GM12878 (cell line): Measurements from ENCODE around the gene FARS2. TPM values are rescaled to one million over a fixed set of nuclear protein-coding genes. Genes with fewer than 3 reads are reported as not detected.

Experiments
- ATAC-seq: fragments of 200-7000 bp; cut with Tn5 transposase; 3 replicates; pipeline ENCODE4 v1.9.1; 2020; ENCODE audit warnings: mild to moderate bottlenecking, moderate library complexity
- BruUV-seq: library from RNA; stranded (reverse); fragments of 400-500 nt; replicated peaks from 2 replicates; lab custom pipeline; 2021; lab: Mats Ljungman, UMichigan
- CTCF ChIA-PET: fragments of 300-600 bp; sonication (Branson Sonifier 250); formaldehyde crosslinking; extraction: SDS; loops from one replicate; lab custom pipeline; 2021; ENCODE audit warnings: inconsistent platforms; lab: Yijun Ruan, JAX
- POLR2A ChIA-PET: fragments of 350-600 bp; formaldehyde crosslinking; extraction: SDS; loops from one replicate; lab custom pipeline; 2021; ENCODE audit warnings: inconsistent platforms; lab: Charles Lee
- RAD21 ChIA-PET: fragments of 300-600 bp; sonication (Branson Sonifier 250); formaldehyde crosslinking; loops from one replicate; lab custom pipeline; 2023; ENCODE audit warnings: antibody characterized with exemption; ENCODE audit not compliant: unreplicated experiment; lab: Charles Lee
- SMC1A ChIA-PET: fragments of 300-600 bp; sonication (Branson Sonifier 250); formaldehyde crosslinking; loops from one replicate; lab custom pipeline; 2023; ENCODE audit not compliant: unreplicated experiment, uncharacterized antibody; lab: Charles Lee
- DNase-seq: peaks from one replicate; pipeline ENCODE4 v3.0.0-alpha.2; 2011; ENCODE audit warnings: low read depth, low spot score
- FAIRE-seq: peaks from 3 replicates; lab custom pipeline; 2011; peaks lifted over from hg19 to GRCh38; lab: Jason Lieb, UNC
- H2AFZ ChIP-seq: 2 replicates; pipeline ENCODE4 v1.6.0; 2011; ENCODE audit warnings: low read depth, low read length, control low read depth; ENCODE audit not compliant: control insufficient read depth
- H3K27ac ChIP-seq: 2 replicates; pipeline ENCODE4 v1.5.1; 2011; ENCODE audit warnings: control low read depth; ENCODE audit not compliant: control insufficient read depth, insufficient read depth
- H3K27me3 ChIP-seq, 2 experiments: replicated peaks in 1 of 2; 2 replicates each; pipeline versions ENCODE4 v1.6.0 to v1.6.1; 2011; ENCODE audit warnings: low read length in 1 of 2; ENCODE audit not compliant: control insufficient read depth in 2 of 2, insufficient read depth in 2 of 2
- H3K36me3 ChIP-seq, 2 experiments: 2 replicates each; pipeline ENCODE4 v1.5.1; 2011; ENCODE audit warnings: low read length in 1 of 2; ENCODE audit not compliant: control insufficient read depth in 2 of 2, insufficient read depth in 2 of 2
- H3K4me1 ChIP-seq: 2 replicates; pipeline ENCODE4 v1.6.1; 2011; ENCODE audit warnings: mild to moderate bottlenecking, low read length, moderate library complexity, mixed read lengths; ENCODE audit not compliant: control insufficient read depth, insufficient read depth
- H3K4me2 ChIP-seq: 2 replicates; pipeline ENCODE4 v1.6.0; 2011; ENCODE audit warnings: control low read depth; ENCODE audit not compliant: control insufficient read depth, insufficient read depth
- H3K4me3 ChIP-seq: fragments of 200-600 bp; sonication (generic); 2 replicates; pipeline ENCODE4 v1.5.1; 2016
- H3K79me2 ChIP-seq: 2 replicates; pipeline ENCODE4 v1.6.0; 2011; ENCODE audit warnings: low read length; ENCODE audit not compliant: control insufficient read depth, insufficient read depth
- H3K9ac ChIP-seq: 2 replicates; pipeline ENCODE4 v1.8.0; 2011; ENCODE audit warnings: low read length, control low read depth, mixed read lengths; ENCODE audit not compliant: control insufficient read depth, insufficient read depth
- H3K9me3 ChIP-seq: replicated peaks from 3 replicates; pipeline ENCODE4 v1.5.1; 2011; ENCODE audit warnings: mild to moderate bottlenecking, low read length; ENCODE audit not compliant: control insufficient read depth, insufficient read depth
- H4K20me1 ChIP-seq: 2 replicates; pipeline ENCODE4 v1.6.0; 2011; ENCODE audit not compliant: control insufficient read depth, insufficient read depth
- BACH1 ChIP-seq: fragments of 450-650 bp; IDR thresholded peaks from 2 replicates; pipeline ENCODE4 v1.6.1; 2017; ENCODE audit warnings: mild to moderate bottlenecking, borderline replicate concordance
- ELK1 ChIP-seq: IDR thresholded peaks from 2 replicates; pipeline ENCODE4 v1.6.1; 2012; ENCODE audit warnings: low read depth, low read length, improper control_type of control experiment
- ETV6 ChIP-seq, 2 experiments: fragments of 450-650 bp in 1 of 2; IDR thresholded peaks in 1 of 2; conservative IDR thresholded peaks in 1 of 2; 2 replicates each; pipeline ENCODE4 v1.6.1; 2014; ENCODE audit warnings: antibody characterized with exemption in 1 of 2, borderline replicate concordance in 1 of 2, low read depth in 1 of 2, mild to moderate bottlenecking in 1 of 2, moderate library complexity in 1 of 2
- FOS ChIP-seq: IDR thresholded peaks from 3 replicates; pipeline ENCODE4 v1.6.1; 2011; ENCODE audit warnings: borderline replicate concordance; ENCODE audit not compliant: insufficient read length; ENCODE audit errors: extremely low read depth
- FOXM1 ChIP-seq: IDR thresholded peaks from 2 replicates; pipeline ENCODE4 v1.6.1; 2012; ENCODE audit warnings: low read depth, mild to moderate bottlenecking, inconsistent platforms, low read length, moderate library complexity
- HDGF ChIP-seq: fragments of 450-650 bp; IDR thresholded peaks from 2 replicates; pipeline ENCODE4 v1.6.1; 2016; ENCODE audit warnings: antibody characterized with exemption
- IKZF2 ChIP-seq, 2 experiments: fragments of 450-650 bp; IDR thresholded peaks; 2 replicates each; pipeline ENCODE4 v1.6.1; 2017; ENCODE audit warnings: mild to moderate bottlenecking in 2 of 2, moderate library complexity in 2 of 2
- JUNB ChIP-seq: IDR thresholded peaks from 2 replicates; pipeline ENCODE4 v1.6.1; 2016; ENCODE audit warnings: antibody characterized with exemption, mild to moderate bottlenecking
- MYC ChIP-seq: IDR thresholded peaks from 2 replicates; pipeline ENCODE4 v1.6.1; 2011; ENCODE audit warnings: mild to moderate bottlenecking, low read length, moderate library complexity, inconsistent platforms; ENCODE audit not compliant: insufficient read depth, insufficient replicate concordance, insufficient read length, severe bottlenecking
- POLR2AphosphoS2 ChIP-seq: IDR thresholded peaks from 2 replicates; pipeline ENCODE4 v1.6.1; 2011; ENCODE audit warnings: low read depth, mild to moderate bottlenecking, low read length, improper control_type of control experiment, moderate library complexity
- RFX5 ChIP-seq: IDR thresholded peaks from 2 replicates; pipeline ENCODE4 v1.6.1; 2011; ENCODE audit warnings: low read depth, low read length, improper control_type of control experiment
- SRF ChIP-seq, 2 experiments: IDR thresholded peaks; 2 replicates each; pipeline ENCODE4 v1.6.1; 2011; ENCODE audit warnings: low read depth in 2 of 2, low read length in 2 of 2, mild to moderate bottlenecking in 1 of 2, moderate library complexity in 1 of 2
- WGBS: methylation state at CpG from one replicate; pipeline ENCODE4 v1.1.6; 2016; ENCODE audit warnings: low lambda C conversion rate; ENCODE audit not compliant: insufficient replicate concordance, insufficient coverage; ENCODE audit errors: missing lambda C conversion rate; 5-methylcytosine and 5-hydroxymethylcytosine counted together
- in situ Hi-C: fragments of 300-500 bp; cut with MboI; formaldehyde crosslinking; loops from 9 replicates; pipeline ENCODE4 v1.14.3; 2018; ENCODE audit warnings: mixed read lengths
- intact Hi-C: fragments of 100-400 bp; cut with micrococcal nuclease; formaldehyde crosslinking; loops from one replicate; pipeline ENCODE4 v1.14.2; 2022; ENCODE audit not compliant: unreplicated experiment
- polyA plus RNA-seq, 11 experiments: library from polyadenylated mRNA; depleted of rRNA in 4 of 11; unstranded in 6 of 11; stranded (reverse) in 5 of 11; fragments of >200 nt; fragmentation: Nextera tagmentation in 4 of 11; fragmentation: Illumina TruSeq in 1 of 11; extraction: Ambion mirVana in 4 of 11; extraction: Trizol in 1 of 11; gene quantifications; 1 replicate in 1 of 11; 2 replicates in 10 of 11; pipeline versions ENCODE4 v1.2.1 to v1.2.3, GENCODE V29; 2011 to 2016; ENCODE audit warnings: inconsistent platforms in 2 of 11, missing spikeins in 2 of 11, low read depth in 1 of 11
- total RNA-seq, 4 experiments: library from RNA; depleted of rRNA in 3 of 4; stranded (reverse); fragments of >200 nt in 3 of 4; fragmentation: Illumina TruSeq in 1 of 4; extraction: Trizol in 1 of 4; gene quantifications; 2 replicates each; pipeline versions ENCODE4 v1.2.1 to v1.2.3, GENCODE V29; 2013 to 2021
- TF ChIP-seq, protein P1 (sequence below): IDR thresholded peaks from 2 replicates; pipeline ENCODE4 v1.6.1; 2012; ENCODE audit warnings: low read depth, low read length, improper control_type of control experiment

FARS2 gene
- total and polyA plus RNA-seq, 10 of the 15 experiments (the other 5 are each of a cell fraction or from before 2014, with no cell fraction given) = 16.8 to 46.7 (median 25.6) TPM

DNA sequence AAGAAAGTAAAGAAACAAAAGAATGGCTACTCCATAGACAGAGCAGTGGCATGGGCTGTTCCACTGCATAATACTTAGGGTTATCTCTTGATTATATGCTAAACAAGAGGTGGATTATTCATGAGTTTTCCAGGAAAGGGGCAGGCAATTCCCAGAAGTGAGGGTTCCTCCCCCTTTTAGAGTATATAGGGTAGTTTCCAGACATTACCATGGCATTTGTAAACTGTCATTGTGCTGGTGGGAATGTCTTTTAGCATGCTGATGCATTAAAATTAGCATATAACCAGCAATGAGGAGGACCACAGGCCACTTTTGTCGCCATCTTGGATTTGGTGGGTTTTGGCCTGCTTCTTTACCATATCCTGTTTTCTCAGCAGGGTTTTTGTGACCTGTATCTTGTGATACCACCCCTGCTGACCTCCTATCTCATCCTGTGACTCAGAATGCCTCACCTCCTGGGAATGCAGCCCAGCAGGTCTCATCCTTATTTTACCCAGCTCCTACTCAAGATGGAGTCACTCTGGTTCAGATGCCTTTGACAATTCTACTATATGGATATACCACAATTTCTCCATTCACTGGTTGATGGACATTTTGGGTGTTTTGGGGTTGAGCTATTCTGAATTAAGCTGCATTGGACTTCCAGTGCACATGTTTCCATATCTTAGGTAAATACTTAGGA lies 280.6 kb downstream of the FARS2 start:
- POLR2A ChIA-PET = no interaction called here
- intact Hi-C loops (no loop called here), in situ Hi-C loops (no loop called here)
- 100% methylated on average over 1 of the region's 1 CpG for WGBS
- RAD21 ChIA-PET = no interaction called here
- H3K4me2 ChIP-seq = no peak overlapping the region
- H3K9ac ChIP-seq = no peak overlapping the region
- no peaks in the 10 kb centered on the region for H4K20me1 ChIP-seq
- H3K27me3 ChIP-seq = no peaks in the 10 kb centered on the region
- H3K4me3 ChIP-seq = no peak overlapping the region
- FAIRE-seq = no peak
- DNase-seq = no peak
- SMC1A ChIA-PET = no interaction called here
- no peaks in the 10 kb centered on the region for H3K79me2 ChIP-seq
- H2AFZ ChIP-seq = no peak overlapping the region
- H3K4me1 ChIP-seq = no peaks in the 10 kb centered on the region
- CTCF ChIA-PET = interaction anchor here (1.2 kb wide), 1 partner anchor 18 kb away, joined by 3 read pairs; no protein-coding TSS in a partner anchor
- TF ChIP-seq ETV6 (conservative IDR thresholded peaks at IDR 0.05 in 1 of 2, IDR thresholded peaks at IDR 0.05 in 1 of 2; ENCODE audit: borderline replicate concordance in 1 of 2, low read depth in 1 of 2) = no peak
- TF ChIP-seq IKZF2 (IDR thresholded peaks at IDR 0.05) = no peak
- TF ChIP-seq SRF (IDR thresholded peaks at IDR 0.05; ENCODE audit: low read depth in 2 of 2, low read length in 2 of 2) = no peak
- TF ChIP-seq POLR2AphosphoS2 = no peak
- no peak for TF ChIP-seq FOXM1
- no peaks in the 10 kb centered on the region for H3K9me3 ChIP-seq
- BruUV-seq = no TSS peak
- 0 out of 4 replicates have a peak, but pooled peaks cover 0 to 2% of the 10 kb centered on the region in 2 experiments for H3K36me3 ChIP-seq
- no peak overlapping the region for H3K27ac ChIP-seq
- no peak for ATAC-seq

DNA sequence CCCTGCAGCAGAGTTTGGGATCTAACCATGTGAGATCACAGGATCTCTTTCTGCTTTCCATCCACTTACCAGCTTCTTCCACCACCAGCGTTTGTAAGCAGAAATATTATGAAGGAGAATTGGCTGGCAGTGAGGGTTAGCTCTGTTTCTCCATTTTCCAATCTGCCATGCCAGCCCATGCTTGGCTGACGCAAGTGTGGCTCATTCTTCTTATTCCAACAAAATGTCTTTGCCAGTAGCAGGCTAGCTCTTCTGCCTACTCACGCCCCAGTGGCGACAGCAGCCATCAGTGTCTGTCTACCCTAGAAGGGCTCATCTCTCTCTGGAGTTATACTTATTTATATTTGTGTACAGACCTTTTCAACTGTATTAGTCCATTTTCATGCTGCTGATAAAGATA lies 286.2 kb downstream of the FARS2 start:
- 96% methylated on average over 4 of the region's 4 CpGs for WGBS
- SMC1A ChIA-PET = interaction anchor here (0.8 kb wide), 1 partner anchor 18 kb away, joined by 4 read pairs; no protein-coding TSS in a partner anchor
- TSS peak; percentile 31 for BruUV-seq
- TF ChIP-seq, protein P1, sequence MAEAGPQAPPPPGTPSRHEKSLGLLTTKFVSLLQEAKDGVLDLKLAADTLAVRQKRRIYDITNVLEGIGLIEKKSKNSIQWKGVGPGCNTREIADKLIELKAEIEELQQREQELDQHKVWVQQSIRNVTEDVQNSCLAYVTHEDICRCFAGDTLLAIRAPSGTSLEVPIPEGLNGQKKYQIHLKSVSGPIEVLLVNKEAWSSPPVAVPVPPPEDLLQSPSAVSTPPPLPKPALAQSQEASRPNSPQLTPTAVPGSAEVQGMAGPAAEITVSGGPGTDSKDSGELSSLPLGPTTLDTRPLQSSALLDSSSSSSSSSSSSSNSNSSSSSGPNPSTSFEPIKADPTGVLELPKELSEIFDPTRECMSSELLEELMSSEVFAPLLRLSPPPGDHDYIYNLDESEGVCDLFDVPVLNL = no peak
- no peak for TF ChIP-seq HDGF
- TF ChIP-seq MYC = no peak
- TF ChIP-seq FOS = no peak
- no peak for TF ChIP-seq JUNB
- TF ChIP-seq ELK1 = no peak
- no peak for TF ChIP-seq RFX5
- TF ChIP-seq BACH1 = no peak

More for the DNA sequence above, 286.2 kb downstream of the FARS2 start:
- no peaks in the 10 kb centered on the region for H4K20me1 ChIP-seq
- no peak overlapping the region for H3K9ac ChIP-seq
- no peaks in the 10 kb centered on the region for H3K79me2 ChIP-seq
- ATAC-seq = no peak
- no peaks in the 10 kb centered on the region for H3K4me1 ChIP-seq
- H2AFZ ChIP-seq = no peak overlapping the region
- H3K4me2 ChIP-seq = no peak overlapping the region
- ChIA-PET RAD21 (no interaction called here), CTCF (no interaction called here), POLR2A (no interaction called here)
- intact Hi-C loops (no loop called here), in situ Hi-C loops (no loop called here)
- no peak overlapping the region for H3K4me3 ChIP-seq
- peaks cover 2% of the 10 kb centered on the region; the same call in 1 of the 3 replicates for H3K9me3 ChIP-seq
- FAIRE-seq = no peak
- no peak overlapping the region for H3K27ac ChIP-seq
- no peaks in the 10 kb centered on the region for H3K27me3 ChIP-seq
- DNase-seq = no peak
- 0 out of 4 replicates have a peak, but pooled peaks cover 0 to 2% of the 10 kb centered on the region in 2 experiments for H3K36me3 ChIP-seq
